Forelimb muscle (tissue), 1 donor: ENCODE measurements around the gene OPN3. TPM values are rescaled to one million over a fixed set of nuclear protein-coding genes. Genes with fewer than 3 reads are reported as not detected.

Experiments used
- DNase-seq: peaks from one replicate; pipeline ENCODE4 v3.0.0-alpha.2; 2013; ENCODE audit warnings: low read depth
- polyA plus RNA-seq: library from polyadenylated mRNA; unstranded; fragments of 120-200 nt; gene quantifications from one replicate; pipeline ENCODE4 v1.2.1, GENCODE V29; 2013; ENCODE audit not compliant: insufficient read length

The OPN3 gene
- polyA plus RNA-seq, 1 donor = 15.3 TPM

DNA sequence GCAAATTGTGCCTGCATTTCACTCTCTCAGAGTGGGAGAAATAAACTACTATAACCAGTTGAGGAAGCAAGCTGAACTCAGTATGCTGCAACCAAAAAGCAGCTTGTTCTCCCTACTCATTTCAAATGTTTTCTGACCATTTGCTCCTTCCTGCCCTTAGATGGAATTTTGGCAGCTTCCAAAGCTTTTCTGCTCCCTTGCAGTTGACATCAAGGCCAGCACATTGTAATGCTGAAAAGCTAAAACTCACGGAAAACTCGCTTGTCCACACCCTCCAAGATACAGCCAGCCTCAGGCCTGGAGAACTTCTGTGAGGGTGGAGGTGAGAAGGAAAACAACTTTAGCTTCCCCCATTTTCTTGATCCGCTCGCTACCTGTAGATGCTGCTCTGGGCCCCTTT lies 5.0 kb upstream of the OPN3 start:
- DNase-seq = no peak

DNA sequence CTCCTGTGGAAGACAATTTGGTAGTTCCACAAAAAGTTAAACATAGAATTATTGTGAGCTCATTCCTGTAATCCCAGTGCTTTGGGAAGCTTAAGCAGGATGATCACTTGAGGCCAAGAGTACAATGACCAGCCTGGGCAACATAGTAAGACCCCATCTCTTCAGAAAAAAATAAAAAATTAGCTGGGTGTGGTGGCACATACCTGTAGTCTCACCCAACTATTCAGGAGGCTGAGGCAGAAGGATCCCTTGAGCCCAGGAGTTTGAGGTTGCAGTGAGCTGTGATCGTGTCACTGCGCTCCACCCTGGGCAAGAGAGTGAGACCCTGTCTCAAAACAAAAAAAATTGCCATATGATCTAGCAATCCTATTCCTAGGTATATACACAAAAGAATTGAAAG lies 4.1 kb upstream of the OPN3 start:
- DNase-seq = no peak

DNA sequence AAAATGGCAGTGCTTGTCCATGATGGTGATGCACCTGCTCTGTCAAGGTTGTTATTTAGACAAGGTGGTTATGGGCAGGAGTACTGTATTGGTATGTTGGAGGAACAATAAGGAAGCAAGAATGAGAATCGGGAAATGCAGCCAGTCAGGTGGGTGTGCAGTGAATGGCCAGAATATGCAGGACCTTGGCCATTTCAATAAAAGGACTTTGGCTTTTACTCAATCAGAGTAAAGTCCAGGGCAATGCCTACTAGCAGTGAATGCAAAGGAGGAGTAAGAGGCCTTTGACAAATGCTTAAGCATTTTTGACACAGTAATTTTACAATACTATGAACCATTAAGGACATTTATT lies 2.4 kb upstream of the OPN3 start:
- DNase-seq = no peak

GRCh38 chr1:241641773-241642592 lies 1.8 kb upstream of the OPN3 start:
- DNase-seq = no peak

GRCh38 chr1:241640867-241641622 lies 876 bp upstream of the OPN3 start:
- no peak for DNase-seq

DNA sequence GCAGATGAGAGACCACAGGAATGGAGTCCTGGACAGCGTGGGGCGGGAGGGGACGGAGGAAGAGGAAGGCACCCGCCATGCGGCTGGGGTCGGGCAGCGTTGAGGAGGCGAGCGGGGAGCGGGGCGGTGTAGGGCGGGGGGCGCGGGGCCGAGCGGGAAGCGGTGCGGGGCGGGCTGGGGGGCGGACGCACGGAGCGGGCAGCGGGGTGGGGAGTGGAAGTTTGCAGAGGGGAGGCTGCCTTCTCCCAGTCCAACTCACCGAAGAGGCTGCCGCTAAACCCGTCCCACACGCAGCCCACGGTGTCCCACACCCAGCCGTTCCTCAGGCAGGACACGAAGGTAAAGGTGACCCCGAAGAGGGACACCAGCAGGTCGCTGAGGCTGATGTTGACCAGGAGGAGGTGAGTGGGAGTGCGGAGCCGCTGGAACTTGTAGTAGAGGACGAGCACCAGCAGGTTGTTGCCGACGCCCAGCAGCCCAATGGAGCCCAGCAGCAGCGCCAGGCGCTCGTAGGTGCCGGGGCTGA lies 483 bp downstream of the OPN3 start:
- no peak for DNase-seq

GRCh38 chr1:241638909-241639622 lies 1.1 kb downstream of the OPN3 start:
- no peak for DNase-seq

- DNase-seq = no peak
Observed at GRCh38 chr1:241638099-241638682, 2.0 kb downstream of the OPN3 start.

- no peak for DNase-seq
Observed at GRCh38 chr1:241637604-241638003, 2.6 kb downstream of the OPN3 start.

- DNase-seq = no peak
Observed at GRCh38 chr1:241637046-241637590, 3.1 kb downstream of the OPN3 start.

- DNase-seq = no peak
Observed at GRCh38 chr1:241636291-241636690, 3.9 kb downstream of the OPN3 start.

- no peak for DNase-seq
Observed at GRCh38 chr1:241635556-241636152, 4.5 kb downstream of the OPN3 start.

- DNase-seq = no peak
Observed at GRCh38 chr1:241632987-241633386, 7.2 kb downstream of the OPN3 start.

- no peak for DNase-seq
Observed at GRCh38 chr1:241631674-241632073, 8.5 kb downstream of the OPN3 start.

DNA sequence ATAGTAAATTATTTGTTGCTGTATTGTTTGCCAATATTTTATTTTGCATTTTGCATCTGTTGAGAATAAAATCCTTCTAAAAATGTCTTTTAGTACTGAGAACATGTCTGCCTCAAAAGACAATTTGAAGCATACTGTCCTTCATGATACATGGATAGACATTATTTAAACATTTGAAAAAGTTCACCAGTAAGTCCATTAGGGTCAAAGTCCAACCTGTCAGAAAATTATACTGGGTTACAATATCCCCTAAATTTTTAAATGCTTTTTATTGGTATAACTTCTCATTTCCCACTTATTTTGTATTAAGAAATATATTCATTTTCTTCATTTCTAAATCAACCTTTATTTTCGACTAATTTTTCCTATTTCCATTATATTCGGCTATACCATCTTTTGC lies 9.3 kb downstream of the OPN3 start:
- no peak for DNase-seq

- DNase-seq = no peak
Observed at GRCh38 chr1:241630476-241630875, 9.7 kb downstream of the OPN3 start.

- DNase-seq = no peak
Observed at GRCh38 chr1:241630005-241630404, 10.2 kb downstream of the OPN3 start.

DNA sequence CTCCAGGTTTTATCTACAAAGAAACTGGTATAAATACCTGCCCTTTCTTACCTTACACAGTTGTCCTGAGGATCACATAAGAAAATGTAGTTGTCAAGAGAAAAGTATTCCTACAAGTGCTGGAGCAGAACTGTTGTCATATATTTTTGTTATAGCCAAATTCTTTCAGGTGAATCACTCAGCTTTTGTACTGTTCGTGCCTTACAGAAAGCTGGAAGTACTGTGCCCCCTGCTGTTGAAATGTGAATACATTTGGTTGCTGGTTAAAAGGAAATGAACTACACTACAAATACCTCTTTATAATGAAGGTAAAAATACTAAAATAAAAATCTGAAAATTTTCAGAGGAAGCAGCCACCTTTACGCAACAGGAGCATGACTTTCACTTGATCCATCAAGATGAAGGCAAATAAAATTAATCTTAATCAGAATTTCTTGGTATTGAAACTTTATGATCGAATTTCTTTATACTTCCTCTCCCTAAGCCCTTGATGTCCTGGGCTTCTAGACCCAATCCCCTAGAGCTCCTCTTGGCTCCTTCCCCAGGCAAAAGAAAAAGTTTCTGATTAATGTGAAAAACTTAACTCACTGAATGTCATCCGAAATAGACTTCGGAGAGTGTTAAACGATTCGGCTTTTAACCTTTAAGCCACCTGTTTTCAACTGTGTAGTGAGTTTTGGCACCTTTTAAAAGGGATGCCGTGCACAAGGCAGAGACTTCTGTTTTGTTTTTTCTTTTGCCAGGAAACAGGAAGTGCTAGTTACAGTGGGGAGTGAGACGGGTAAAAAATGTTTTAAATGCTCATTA lies 12.5 kb downstream of the OPN3 start:
- DNase-seq = no peak

GRCh38 chr1:241624935-241625334 lies 15.2 kb downstream of the OPN3 start:
- no peak for DNase-seq

GRCh38 chr1:241622669-241623068 lies 17.5 kb downstream of the OPN3 start:
- no peak for DNase-seq
